SU-DHL-6 (cell line): ENCODE results near the gene SMAD6.

Source experiments
- H2AFZ ChIP-seq: fragments of 200-600 bp; sonication (generic); 2 replicates; pipeline ENCODE4 v1.6.1; 2014; ENCODE audit warnings: low read depth, mild to moderate bottlenecking, moderate library complexity, mixed read lengths, antibody characterized with exemption, low read length; ENCODE audit not compliant: severe bottlenecking
- H3F3A ChIP-seq: fragments of 200-600 bp; shearing (Covaris generic); 2 replicates; pipeline ENCODE4 v1.6.0; 2016; ENCODE audit warnings: antibody characterized with exemption, mild to moderate bottlenecking; ENCODE audit not compliant: insufficient read depth
- H3K27ac ChIP-seq: fragments of 200-600 bp; sonication (generic); 2 replicates; pipeline ENCODE4 v1.5.1; 2016; ENCODE audit warnings: low read depth, mild to moderate bottlenecking, low read length, moderate library complexity, mixed read lengths
- H3K27me3 ChIP-seq: fragments of 200-600 bp; sonication (generic), shearing (Covaris generic); 2 replicates; pipeline ENCODE4 v1.6.0; 2014; ENCODE audit warnings: mild to moderate bottlenecking, low read length
- H3K36me3 ChIP-seq: fragments of 200-600 bp; sonication (generic); 2 replicates; pipeline ENCODE4 v1.6.1; 2014; ENCODE audit warnings: mild to moderate bottlenecking, low read length, mixed read lengths
- H3K4me2 ChIP-seq: fragments of 300-600, 200-600 bp; shearing (Covaris generic), sonication (generic); 2 replicates; pipeline ENCODE4 v1.6.0; 2014; ENCODE audit warnings: low read length, low read depth, mild to moderate bottlenecking; ENCODE audit not compliant: poor library complexity, severe bottlenecking
- H3K4me3 ChIP-seq: fragments of 200-600 bp; sonication (generic); 2 replicates; pipeline ENCODE4 v1.5.1; 2014; ENCODE audit warnings: antibody characterized with exemption, low read length, mild to moderate bottlenecking, mixed read lengths; ENCODE audit not compliant: insufficient read depth, poor library complexity, severe bottlenecking
- H3K79me2 ChIP-seq: fragments of 200-600 bp; sonication (generic); 2 replicates; pipeline ENCODE4 v1.6.1; 2014; ENCODE audit warnings: mild to moderate bottlenecking, low read length, moderate library complexity; ENCODE audit not compliant: insufficient read depth
- H3K9ac ChIP-seq: fragments of 200-600 bp; sonication (generic); 2 replicates; pipeline ENCODE4 v1.7.0; 2014; ENCODE audit warnings: mild to moderate bottlenecking, low read length
- H3K9me2 ChIP-seq: fragments of 200-600 bp; sonication (generic); replicated peaks from 2 replicates; pipeline ENCODE4 v1.6.1; 2014; ENCODE audit warnings: low read length; ENCODE audit not compliant: insufficient read depth
- H3K9me3 ChIP-seq: fragments of 200-600 bp; sonication (generic); 2 replicates; pipeline ENCODE4 v1.6.1; 2014; ENCODE audit warnings: low read length, mixed read lengths; ENCODE audit not compliant: insufficient read depth
- H4K20me1 ChIP-seq: fragments of 200-600 bp; sonication (generic); 2 replicates; pipeline ENCODE4 v1.6.1; 2014; ENCODE audit warnings: low read depth, mild to moderate bottlenecking, antibody characterized with exemption, low read length, moderate library complexity, mixed read lengths
- EZH2phosphoT487 ChIP-seq: fragments of 200-600 bp; sonication (generic), shearing (Covaris generic); conservative IDR thresholded peaks from 2 replicates; pipeline ENCODE4 v1.6.1; 2018; ENCODE audit warnings: mild to moderate bottlenecking, antibody characterized with exemption, low read length, moderate library complexity, mixed read lengths
- TF ChIP-seq, protein P1 (sequence below): fragments of 200-600 bp; sonication (generic); IDR thresholded peaks from one replicate; pipeline ENCODE4 v1.5.1; 2017; ENCODE audit warnings: antibody characterized with exemption, mild to moderate bottlenecking, low read length, moderate library complexity; ENCODE audit not compliant: insufficient read depth, poor library complexity, severe bottlenecking

Gene SMAD6

GRCh38 chr15:66738116-66738515 lies 36.1 kb downstream of the SMAD6 start:
- no peak overlapping the region for H3K9ac ChIP-seq
- no peak overlapping the region for H3K4me2 ChIP-seq
- no peaks in the 10 kb centered on the region for H4K20me1 ChIP-seq
- no peak overlapping the region for H2AFZ ChIP-seq
- no peaks in the 10 kb centered on the region for H3K27me3 ChIP-seq
- TF ChIP-seq, protein P1, sequence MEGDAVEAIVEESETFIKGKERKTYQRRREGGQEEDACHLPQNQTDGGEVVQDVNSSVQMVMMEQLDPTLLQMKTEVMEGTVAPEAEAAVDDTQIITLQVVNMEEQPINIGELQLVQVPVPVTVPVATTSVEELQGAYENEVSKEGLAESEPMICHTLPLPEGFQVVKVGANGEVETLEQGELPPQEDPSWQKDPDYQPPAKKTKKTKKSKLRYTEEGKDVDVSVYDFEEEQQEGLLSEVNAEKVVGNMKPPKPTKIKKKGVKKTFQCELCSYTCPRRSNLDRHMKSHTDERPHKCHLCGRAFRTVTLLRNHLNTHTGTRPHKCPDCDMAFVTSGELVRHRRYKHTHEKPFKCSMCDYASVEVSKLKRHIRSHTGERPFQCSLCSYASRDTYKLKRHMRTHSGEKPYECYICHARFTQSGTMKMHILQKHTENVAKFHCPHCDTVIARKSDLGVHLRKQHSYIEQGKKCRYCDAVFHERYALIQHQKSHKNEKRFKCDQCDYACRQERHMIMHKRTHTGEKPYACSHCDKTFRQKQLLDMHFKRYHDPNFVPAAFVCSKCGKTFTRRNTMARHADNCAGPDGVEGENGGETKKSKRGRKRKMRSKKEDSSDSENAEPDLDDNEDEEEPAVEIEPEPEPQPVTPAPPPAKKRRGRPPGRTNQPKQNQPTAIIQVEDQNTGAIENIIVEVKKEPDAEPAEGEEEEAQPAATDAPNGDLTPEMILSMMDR = no peak
- no peak for TF ChIP-seq EZH2phosphoT487
- H3K27ac ChIP-seq = no peak overlapping the region
- H3K9me3 ChIP-seq = no peaks in the 10 kb centered on the region
- H3K9me2 ChIP-seq = no peaks in the 10 kb centered on the region
- H3K79me2 ChIP-seq = no peaks in the 10 kb centered on the region
- no peaks in the 10 kb centered on the region for H3F3A ChIP-seq
- H3K4me3 ChIP-seq = no peak overlapping the region
- no peaks in the 10 kb centered on the region for H3K36me3 ChIP-seq

DNA sequence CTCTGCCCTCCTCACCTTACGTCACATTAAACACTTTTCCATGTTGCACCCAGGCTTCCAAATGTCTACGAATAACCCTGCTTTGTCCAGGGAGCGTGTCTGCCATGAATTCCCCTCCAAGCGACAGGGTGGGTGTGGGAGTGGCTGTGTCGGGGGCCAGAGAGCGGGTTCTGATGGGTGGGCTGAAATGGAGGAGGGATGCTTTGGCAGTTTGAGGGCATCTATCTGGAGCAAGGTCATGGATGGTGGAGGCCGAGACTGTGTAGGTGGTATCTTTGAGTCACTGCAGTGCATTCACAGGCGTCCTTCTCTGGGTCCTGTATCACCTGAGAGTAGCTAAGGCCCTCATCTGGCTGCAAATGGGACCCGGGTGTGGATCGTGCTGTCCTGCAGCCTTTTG lies 36.6 kb downstream of the SMAD6 start:
- H3K9me3 ChIP-seq = no peaks in the 10 kb centered on the region
- no peak overlapping the region for H2AFZ ChIP-seq
- H3K9me2 ChIP-seq = no peaks in the 10 kb centered on the region
- no peaks in the 10 kb centered on the region for H3K36me3 ChIP-seq
- no peaks in the 10 kb centered on the region for H3F3A ChIP-seq
- H4K20me1 ChIP-seq = no peaks in the 10 kb centered on the region
- no peak overlapping the region for H3K27ac ChIP-seq
- H3K27me3 ChIP-seq = no peaks in the 10 kb centered on the region
- no peak overlapping the region for H3K9ac ChIP-seq
- no peak overlapping the region for H3K4me2 ChIP-seq
- H3K79me2 ChIP-seq = no peaks in the 10 kb centered on the region
- no peak overlapping the region for H3K4me3 ChIP-seq
- TF ChIP-seq, protein P1 = no peak
- no peak for TF ChIP-seq EZH2phosphoT487

GRCh38 chr15:66739287-66739686 lies 37.3 kb downstream of the SMAD6 start:
- H3K4me2 ChIP-seq = no peak overlapping the region
- no peak overlapping the region for H3K4me3 ChIP-seq
- no peak overlapping the region for H2AFZ ChIP-seq
- no peaks in the 10 kb centered on the region for H3K36me3 ChIP-seq
- no peaks in the 10 kb centered on the region for H3F3A ChIP-seq
- H4K20me1 ChIP-seq = no peaks in the 10 kb centered on the region
- no peak overlapping the region for H3K27ac ChIP-seq
- no peaks in the 10 kb centered on the region for H3K79me2 ChIP-seq
- no peak for TF ChIP-seq EZH2phosphoT487
- TF ChIP-seq, protein P1 = no peak
- no peaks in the 10 kb centered on the region for H3K27me3 ChIP-seq
- no peaks in the 10 kb centered on the region for H3K9me2 ChIP-seq
- H3K9me3 ChIP-seq = no peaks in the 10 kb centered on the region
- H3K9ac ChIP-seq = no peak overlapping the region
